HG03060 (cell line): Measurements from ENCODE around the gene NFS1.
A peak's percentile ranks its signal among the peaks of the same experiment; 100 is the strongest.
"Not testable (repeated sequence)": the region's sequence is repeated elsewhere in the genome, so short reads cannot be mapped to it uniquely, and the experiment has no call there.

Experiments used
- ATAC-seq: cut with Tn5 transposase; IDR thresholded peaks from one replicate; pipeline ENCODE4 v1.9.1; 2021; ENCODE audit warnings: low read depth, moderate number of reproducible peaks; ENCODE audit not compliant: unreplicated experiment

Gene NFS1

DNA sequence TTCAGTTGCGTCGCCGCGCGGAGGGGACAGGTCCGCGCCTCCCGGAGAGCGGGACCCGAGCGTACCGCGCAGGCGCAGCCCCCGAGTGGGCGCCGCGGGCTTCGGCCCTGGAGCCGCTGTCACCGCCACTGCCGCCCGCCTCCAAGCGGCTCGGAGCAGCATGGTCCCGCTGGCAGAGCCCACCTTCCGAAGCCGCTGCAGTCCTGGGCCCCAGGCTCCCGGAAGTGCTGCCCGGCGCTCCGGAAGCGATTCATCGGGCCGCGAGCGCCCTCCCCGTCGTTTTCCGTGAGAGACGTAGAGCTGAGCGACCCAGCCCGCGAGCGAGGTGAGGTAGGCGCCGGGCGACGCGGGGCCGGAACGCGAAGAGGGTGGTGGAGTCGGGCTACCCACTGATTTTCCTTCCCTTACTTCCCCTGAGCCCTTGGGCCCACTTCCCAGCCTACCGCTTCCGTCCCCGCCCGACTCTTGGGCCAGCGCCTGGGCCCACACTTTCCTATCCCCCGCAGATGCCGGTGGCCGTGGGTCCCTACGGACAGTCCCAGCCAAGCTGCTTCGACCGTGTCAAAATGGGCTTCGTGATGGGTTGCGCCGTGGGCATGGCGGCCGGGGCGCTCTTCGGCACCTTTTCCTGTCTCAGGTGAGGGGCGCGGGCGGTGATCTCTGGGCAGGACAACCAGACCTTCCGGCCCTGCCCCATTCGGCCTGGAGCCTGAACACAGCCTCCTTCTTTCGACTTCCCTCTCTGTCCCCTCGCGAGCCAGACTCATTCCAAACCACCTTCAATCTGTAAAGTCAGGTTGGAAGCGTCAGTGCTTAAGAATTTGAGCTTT lies at the start of gene NFS1, which contains the start of gene ROMO1:
Gene NFS1, minus strand, starts transcription at position 226 of the 830 bp plus-strand sequence. Its CDS starts 64 bp downstream, at position 162.
Gene ROMO1, plus strand, starts transcription at position 279 of the 830 bp plus-strand sequence. Its CDS starts 228 bp downstream, at position 507.
- peak; percentile 50 for ATAC-seq

DNA sequence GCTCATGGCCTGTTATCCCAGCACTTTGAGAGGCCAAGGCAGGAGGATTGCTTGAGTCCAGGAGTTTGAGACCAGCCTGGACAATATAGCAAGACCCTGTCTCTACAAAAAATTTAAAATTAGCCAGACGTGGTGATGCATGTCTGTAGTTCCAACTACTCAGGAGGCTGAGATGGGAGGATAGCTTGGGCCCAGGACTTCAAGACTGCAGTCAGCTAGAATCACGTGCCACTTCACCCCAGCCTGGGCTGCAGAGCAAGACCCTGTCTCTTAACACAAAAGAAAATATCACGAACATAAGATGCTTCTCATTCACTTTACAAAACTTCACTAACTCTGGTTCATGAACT lies 45.3 kb upstream of the NFS1 start:
- ATAC-seq: not testable (repeated sequence)

DNA sequence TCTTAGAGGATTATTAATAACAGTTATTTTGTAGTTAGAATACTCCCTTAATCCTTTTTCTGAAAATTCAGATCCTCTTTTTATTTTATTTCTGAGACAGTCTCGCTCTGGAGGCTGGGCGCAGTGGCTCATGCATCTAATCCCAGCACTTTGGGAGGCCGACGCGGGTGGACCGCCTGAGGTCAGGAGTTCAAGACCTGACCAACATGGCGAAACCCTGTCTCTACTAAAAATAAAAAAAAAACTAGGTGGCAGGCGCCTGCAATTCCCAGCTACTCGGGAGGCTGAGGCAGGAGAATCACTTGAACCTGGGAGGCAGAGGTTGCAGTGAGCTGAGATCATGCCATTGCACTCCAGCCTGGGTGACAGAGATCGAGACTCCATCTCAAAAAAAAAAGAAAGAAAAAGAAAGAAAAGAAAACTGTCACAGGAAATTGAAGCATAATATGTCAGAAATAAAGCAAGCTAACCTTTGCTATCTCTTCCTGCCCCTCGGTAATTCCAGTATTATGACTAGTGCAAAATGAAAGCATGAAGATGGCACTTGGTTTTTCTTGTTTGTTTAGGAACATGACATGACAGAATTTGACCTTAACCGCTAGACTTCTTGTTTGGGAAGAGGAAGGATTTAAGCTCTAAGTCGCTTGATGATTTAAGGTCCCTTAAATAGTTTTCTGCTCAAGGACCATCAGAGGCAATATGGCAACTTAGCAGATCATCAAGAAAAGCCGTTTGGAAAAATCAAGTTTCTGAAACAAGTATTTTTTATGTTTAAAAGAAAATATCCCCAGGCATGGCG lies 44.7 kb upstream of the NFS1 start:
- no peak for ATAC-seq

DNA sequence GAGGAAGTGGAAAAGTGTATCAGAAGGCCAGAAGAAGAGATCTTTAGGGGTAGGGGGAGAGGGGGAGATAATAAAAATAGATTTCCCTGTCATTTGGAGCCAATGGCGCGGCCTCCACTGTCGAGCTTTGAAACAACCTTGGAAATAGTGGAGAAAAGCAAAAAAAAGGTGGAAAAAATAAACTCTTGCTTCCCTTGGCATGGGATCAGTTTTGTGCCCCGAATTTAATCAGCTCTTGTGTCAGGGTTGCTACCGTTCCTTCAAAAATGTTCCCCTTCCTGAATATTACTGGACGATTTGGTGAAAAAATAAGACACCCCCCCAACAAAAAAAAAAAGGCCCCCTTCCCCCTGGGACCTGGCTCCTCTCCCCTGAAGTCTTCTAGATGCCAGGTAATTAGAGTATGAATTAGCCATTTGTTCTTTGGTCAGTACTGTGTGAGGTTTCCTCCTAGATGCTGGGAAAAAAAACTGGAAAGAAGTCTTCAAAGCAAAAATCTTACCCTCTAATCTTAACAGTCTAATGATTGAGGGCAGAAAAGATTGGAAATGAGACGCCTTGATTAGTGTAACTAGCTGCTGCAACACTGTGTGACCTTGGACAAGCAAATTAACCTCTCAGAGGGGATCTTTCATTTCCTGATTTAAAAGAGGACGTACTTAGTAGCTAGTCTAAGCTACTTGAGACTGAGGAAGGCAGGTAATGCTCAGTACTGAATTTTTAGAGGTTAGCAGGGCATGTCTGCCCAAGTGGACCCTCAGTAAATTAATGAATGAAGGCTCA lies 43.8 kb upstream of the NFS1 start:
- ATAC-seq: no peak

DNA sequence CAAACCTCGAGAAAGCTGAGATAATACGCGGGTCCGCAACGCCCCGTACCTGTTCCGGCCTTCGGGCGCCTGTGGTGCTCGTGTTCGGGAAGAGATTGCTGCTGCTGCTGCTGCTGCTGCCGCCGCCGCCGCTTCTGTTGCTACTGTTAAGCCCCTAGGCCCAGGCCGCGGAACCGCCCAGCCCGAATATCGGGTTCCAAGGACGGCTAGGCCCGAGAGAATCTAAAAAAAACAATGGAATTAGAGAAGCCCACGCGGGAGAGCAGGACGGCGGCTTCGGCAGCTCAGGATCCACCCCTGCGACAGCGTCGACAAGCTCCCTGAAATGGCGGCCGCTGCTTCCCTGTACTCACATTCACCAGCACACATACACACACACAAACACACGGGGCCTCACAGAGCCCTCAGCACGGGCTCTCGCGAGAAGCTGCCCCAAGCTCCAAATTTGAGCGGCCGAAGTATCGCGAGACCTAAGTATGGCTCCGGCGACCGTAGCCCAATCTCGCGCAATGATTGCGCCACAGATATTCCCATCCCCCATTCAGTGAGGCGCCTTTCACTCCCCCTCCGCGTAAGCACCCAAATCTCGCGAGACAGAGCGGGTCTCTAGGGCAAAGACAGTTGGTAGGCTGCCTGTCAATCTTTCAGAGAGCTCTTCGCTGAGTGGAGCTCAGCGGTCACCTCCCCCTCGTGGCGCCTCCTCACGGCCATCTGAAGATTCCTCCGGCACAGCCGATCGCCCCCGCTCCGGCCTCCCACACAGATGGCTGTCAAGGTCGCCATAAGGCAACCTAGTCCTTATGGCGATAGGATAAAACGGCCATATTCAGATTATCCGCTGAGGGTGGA lies 43.0 kb upstream of the NFS1 start, which contains the start of gene RBM39:
Gene RBM39, minus strand, starts transcription at position 369 of the 849 bp plus-strand sequence. CDS start 1,386 bp downstream, outside the sequence.
- ATAC-seq: peak; percentile 72

DNA sequence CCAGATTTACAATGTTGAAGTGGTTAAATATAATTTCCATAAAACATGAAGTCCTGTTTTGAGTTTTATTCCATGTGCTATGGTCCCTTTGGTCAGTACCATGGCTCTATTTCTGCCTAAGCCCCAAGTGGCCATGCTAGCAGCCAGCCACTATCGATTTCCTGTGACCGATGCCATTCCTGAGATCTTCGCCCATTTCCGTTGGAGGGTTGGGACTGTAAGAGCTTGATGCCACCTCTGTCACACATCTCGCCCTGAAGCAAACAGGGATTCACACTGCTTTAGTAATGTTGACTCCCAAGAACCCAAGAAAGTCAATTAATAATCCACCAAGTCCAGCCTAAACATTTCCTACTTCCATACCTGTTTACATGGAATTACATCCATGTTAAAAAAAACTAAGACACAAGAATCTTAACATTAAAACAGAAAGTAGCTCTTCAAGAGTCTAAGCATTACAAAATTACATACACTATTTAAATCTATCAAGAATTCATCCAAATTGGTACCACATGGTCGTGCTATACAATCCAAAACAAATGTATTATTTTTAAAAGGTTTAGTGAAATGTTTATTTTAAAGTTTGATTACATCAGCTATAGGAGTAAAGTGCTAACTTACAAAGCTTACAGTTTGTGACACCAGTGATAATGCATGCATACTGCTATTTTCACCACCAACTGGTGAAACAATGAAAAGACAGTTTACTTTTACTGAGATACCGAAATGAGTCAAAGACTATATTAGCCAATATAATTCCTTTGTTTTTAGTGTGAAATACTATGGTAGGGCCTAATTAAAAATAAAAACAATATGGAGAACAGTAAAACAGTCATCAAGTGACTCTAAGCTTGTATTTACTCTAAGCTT lies 40.4 kb upstream of the NFS1 start:
- ATAC-seq: no peak

DNA sequence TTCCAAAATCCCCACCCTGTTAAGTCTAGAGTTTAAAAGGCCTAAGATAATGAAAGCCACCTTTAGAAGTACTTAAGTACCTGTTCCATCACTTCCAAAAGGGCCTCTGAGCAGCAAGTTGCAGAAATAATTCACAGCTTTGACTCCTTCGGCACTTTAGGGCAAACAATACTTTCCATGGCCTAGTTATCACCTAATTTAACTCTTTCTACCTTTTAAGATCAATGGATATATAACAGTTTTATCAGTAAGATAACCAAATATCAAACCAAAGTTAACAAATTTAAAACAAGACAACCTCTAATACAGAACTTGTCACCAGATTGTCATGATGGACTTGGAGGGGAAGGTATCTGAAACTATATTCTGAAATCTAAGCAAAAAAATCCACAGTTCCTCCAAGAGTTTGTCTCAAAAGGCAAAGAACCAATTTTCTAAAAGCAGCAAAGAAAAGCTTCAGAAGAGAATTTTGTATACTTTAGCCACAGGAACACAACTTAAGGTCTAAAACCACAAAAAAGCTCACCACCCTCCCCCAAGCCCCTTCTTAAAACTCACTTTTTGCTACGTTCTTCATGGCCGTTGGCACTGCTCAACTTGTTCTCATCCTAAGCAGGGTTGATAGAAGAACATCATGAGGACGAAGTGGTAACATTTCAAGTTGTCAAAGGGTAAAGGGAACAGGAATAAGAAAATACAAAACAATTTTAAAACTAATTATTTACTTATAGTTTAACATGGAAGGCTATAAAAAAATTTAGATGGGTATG lies 39.4 kb upstream of the NFS1 start:
- no peak for ATAC-seq

DNA sequence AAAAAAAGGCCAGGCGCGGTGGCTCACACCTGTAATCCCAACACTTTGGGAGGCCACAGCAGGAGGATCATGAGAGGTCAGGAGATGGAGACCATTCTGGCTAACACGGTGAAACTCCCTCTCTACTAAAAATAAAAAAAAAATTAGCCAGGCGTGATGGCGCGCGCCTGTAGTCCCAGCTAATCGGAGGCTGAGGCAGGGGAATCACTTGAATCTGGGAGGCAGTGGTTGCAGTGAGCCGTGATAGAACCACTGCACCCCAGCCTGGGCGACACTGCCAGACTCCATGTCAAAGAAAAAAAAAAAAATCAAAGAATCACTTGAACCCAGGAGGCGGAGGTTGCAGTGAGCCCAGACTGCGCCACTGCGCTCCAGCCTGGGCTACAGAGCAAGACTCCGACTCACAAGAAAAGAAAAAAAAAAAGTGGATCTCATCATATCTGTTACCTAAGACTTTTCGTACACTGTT lies 38.7 kb upstream of the NFS1 start:
- ATAC-seq: no peak

DNA sequence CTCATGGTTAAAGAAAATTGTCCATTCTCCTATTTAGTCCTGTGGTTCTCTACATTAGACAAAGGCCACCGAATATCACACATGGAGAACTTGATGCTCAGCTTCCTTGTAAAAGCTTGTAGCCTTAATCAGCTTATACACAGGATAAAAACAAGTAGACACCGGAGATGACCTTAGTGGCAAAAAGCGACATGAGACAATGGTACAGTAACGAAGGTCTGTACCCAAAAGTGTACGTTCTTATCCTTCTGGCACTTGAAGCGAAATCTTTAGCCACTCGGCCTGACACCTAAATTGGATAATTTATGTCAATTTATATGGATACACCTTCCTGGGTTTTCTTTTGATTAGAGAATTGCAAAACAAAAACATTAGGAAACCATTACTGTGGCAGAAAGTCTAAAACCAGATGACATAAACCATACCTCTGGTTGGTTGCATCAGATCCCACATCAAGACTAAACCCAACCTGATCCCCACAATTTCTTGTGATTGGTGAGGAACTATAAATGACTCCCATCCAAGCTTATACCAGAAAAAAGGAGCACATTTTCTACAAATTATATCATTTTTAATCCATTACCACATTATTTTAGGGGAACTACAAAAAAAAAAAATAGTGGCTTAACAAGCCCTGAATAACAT lies 36.8 kb upstream of the NFS1 start:
- no peak for ATAC-seq

DNA sequence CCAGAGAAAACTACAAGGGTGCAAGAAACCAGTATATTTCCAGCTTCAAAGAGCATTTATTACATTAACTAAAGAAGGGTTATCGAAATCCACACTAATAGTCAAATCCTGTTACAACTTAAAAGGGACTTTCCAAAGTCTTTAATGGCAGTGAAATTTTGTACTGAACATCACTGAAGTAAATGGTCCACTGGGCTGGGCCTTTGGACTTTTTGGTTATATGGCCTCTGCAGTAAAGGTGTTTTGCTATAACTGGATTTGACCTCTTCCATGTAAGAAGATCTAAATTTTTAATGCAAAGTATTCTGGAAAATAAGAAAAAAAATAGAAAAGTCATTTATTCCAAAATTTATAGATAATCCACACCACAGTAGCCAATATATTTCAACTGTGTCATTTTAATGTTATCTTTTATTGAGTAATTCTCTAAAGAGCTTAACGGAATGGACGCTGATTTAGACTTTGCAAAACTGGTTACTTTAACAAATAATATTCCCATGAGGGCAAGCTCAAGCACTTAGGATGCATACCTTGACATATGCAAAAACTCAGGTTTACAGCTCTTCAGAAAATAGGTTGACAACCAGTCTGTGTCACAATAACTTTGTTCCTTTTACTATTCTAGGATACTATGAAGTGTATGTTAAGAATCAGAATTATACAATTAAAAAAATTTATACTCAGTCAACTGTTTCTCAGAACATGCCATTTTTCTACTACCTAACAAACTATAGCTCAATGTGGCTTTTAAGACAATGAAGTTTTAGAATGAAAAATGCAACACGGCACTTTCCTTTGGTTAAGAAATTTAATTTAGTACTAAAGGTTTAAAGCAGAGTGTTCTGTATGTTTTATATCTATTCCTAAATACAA lies 35.9 kb upstream of the NFS1 start:
- ATAC-seq: no peak

DNA sequence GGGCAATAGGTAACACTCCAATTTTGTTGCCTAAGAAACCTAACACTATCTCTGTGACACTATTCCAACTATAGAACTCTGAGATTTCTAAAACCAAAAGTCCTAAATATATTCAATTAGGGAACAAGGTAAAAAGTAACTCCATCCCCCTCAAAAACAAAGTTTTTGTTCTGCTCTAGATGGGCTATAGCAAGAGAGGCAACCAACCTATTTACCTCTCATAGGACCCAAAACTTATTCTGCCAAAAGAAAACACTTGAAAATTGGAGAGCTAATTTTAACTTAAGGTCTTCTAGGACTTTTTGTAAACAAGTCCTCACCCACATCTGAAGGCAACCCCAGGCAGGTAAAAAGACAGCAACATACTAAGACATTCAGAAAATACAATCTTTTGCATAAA lies 35.2 kb upstream of the NFS1 start:
- ATAC-seq: no peak

DNA sequence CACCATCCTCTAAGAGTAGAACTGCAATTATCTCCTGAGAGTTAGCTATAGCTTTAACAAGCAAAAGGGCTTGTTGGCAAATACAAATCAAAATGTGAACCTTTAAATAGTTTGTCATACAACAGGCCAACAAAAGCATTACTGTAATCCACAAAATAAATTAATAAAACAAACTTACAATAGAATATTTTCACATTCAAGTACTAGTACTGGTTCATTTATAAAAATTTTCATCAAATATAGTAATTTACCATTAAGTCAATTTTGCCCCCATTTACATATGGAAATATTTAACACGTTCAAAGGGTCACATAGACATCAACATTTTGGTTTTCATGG lies 33.5 kb upstream of the NFS1 start:
- no peak for ATAC-seq

DNA sequence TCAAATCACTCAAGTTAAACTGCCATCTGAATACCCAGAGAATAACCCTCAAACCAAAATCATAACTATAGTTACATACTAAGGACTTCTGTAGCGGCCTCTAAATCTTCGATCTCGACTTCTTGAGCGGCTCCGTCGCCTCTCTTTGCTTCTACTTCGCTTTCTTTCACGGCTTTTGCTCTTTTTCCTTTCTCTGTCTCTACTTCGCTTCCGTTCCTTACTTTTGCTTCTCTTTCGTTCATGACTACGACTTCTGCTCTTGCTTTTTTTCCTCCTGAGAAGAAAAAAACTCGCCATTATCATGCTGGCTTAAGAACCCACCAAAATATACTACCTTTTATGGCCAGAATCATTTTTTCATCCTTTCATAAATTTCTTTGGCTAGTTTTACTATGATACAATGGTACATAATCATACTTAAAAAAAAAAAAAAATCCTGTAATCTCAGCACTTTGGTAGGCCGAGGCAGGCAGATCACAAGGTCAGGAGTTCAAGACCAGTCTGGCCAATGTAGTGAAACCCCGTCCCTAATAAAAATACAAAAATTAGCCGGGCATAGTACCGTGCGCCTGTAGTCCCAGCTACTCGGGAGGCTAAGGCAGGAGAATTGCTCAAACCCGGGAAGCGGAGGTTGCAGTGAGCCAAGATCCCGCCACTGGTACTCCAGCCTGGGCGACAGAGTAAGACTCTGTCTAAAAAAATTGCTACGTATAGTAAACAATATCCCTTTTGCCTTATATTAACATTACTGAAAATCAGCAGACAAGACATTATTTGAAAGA lies 32.9 kb upstream of the NFS1 start:
- ATAC-seq: no peak

DNA sequence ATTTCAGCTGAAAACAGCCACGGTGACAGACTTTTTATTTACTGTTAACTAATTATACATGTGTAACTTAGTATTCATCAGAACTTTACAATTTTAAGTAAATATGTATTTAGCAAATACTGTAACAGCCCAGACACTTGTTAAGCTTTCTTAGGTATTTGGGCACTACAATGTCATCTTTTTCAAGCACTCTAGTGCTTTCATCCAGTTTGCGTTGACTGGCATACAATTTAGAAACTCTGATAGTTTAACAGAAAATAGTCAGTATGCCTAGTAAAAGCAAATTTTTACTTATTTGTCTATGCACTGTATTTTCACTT lies 32.3 kb upstream of the NFS1 start:
- ATAC-seq: no peak

DNA sequence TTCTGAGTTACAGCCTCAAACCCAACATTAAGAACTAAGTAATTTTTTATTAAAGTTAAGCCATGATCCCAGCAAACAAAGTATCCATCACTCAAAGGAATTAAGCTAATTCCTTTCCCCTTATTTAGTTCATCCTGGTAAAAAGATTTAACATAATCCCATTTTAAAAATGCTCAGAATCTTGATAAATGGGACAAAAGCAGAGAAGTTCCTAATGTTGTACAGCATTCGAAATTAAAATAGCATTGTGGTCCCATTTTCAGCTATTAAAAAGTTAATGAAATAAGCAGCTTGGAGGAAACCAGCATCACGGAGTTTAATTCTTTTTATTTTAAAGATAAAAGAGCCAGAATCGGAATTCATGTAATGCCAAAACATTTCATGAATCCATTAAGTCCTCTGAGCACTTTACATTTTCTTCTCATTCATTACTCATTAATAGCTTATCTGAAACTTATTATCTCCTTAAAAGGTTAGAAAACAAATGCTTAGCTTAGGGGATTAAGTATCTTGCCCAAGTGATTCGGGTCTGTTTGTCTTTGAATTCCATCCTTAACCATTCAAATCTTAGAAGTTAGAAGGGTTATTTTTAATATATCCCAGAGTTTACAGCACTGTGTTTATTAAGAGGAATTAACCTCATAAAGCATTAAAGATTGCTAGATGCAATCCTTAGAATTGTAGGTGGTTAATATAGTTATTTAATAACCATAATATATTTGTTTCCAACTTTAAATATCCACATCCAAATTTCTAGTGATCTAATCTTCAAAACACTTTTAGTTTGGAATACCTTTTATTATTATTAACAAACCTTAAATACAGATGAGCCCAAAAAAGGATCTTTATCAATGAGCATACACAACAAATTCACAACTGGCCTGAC lies 31.7 kb upstream of the NFS1 start:
- ATAC-seq: no peak
